AG20443 (cell line): ENCODE results near the gene ADGRG7.

ENCODE experiments used
- DNase-seq: peaks from one replicate; pipeline ENCODE4 v3.0.0; 2012; ENCODE audit warnings: low spot score, mixed read lengths

The ADGRG7 gene

GRCh38 chr3:100600181-100601042 is 9.0 kb upstream of the ADGRG7 start:
- DNase-seq, result no peak

DNA sequence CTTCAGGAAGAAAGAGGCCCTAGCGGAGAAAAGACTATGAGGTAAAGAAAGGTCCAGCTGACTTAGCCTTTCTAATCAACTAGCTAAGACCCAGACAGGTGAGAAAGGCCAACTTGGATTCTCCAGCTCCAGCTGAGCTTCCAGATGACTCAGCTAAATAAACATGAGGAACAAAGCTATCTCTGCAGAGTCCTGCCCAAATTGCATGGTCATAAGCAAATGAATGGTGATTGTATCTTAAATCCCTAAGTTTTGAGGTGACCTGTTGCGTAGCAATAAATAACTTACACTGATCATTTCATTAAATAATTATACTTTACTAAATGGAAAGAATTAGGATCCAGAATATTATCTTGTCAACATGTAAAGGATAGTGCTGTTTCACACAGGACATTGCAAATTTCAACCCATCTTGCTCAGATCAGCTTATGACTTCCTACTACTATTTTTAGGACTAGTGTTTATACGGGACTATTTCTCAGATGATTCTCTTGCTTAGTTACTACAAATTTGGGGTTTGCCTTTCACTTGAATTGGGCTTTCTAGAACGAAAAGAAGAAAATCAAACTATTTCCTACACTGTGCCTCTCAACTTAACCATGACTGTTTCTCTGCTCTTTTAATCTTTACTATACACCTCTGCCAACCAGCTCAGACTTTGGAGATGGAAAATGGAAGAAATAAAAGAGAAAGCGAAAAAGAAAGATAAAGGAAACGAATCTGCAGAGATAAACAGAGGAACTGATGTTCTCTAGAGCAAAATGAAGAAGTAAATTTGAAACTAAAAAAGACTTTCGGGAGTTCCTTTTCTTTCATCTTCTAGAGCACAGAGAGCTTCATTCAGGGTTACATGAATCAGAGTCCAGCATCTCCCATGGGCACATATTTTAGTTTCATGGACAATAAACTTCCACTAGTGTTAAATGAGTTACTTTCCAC is 6.6 kb upstream of the ADGRG7 start:
- no peak for DNase-seq

DNA sequence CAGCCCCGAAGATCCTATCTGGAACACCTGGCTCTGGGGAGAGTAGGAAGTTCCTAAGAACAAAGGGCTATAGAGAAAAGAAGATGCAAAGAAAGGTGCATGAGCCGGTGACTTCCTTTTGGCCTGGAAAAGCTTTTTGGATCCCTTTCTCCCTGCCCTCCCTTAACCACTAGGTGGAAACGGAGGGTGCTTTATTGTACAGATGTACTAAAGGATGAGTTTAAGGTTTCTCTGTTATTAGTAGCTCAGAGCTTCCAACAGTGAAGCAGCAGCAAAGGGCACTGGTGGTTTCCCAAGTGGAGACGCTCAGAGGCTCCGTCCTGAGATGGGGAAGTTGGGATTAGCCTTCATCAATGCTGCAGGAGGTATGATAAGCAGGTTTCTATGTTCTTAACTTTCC is 5.9 kb upstream of the ADGRG7 start:
- peak; percentile 25 for DNase-seq

- DNase-seq, result no peak
These were observed 4.0 kb upstream of the ADGRG7 start for GRCh38 chr3:100605358-100605757.

DNA sequence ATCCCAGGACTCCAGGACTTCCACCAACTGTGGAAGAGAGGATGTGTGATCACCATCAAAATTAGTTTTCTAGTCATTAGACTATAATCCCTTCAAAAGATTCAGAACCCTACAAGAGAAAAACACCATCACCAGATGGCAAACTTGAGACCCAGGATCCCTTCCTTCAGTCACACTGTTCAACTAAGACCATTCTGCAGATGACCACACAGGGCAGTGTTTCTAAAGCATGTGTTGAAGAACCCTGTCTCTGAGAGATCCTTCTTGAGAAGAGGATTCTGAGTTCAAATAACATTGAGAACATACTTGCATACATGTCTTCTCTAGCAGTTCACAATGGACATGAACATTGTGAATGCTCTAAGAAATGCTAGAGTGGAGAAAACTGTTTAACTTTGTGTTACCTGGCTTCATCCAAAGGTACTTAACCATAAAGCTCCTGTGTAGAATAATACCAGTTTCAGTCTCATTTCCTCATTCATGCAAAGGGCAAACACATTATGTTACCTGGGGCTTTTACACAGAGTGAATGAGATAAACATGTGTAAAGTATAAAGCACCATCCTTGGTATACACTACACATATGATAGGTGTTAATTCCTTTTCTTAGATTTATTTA is 2.4 kb upstream of the ADGRG7 start:
- DNase-seq, result no peak

DNA sequence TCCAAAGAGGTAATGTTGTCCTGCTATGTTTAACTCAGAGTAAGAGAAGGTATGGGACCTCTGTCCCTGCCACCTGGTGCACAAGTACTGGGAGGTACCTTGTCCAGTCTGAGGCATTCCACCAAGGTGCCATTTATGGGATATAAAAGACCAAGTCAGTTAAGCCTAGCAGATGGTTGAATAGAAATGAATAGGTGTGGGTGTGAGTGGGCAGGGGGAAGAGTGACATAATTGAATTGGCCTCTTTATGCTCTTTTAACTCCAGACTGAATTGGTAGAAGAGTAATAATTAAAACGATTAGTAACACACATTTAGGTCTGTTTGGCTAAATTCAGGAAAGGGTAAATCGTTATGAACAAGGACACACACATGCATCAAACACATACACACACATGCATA is 562 bp downstream of the ADGRG7 start:
- no peak for DNase-seq

- no peak for DNase-seq
These were observed 1.8 kb downstream of the ADGRG7 start for GRCh38 chr3:100611221-100611620.

DNA sequence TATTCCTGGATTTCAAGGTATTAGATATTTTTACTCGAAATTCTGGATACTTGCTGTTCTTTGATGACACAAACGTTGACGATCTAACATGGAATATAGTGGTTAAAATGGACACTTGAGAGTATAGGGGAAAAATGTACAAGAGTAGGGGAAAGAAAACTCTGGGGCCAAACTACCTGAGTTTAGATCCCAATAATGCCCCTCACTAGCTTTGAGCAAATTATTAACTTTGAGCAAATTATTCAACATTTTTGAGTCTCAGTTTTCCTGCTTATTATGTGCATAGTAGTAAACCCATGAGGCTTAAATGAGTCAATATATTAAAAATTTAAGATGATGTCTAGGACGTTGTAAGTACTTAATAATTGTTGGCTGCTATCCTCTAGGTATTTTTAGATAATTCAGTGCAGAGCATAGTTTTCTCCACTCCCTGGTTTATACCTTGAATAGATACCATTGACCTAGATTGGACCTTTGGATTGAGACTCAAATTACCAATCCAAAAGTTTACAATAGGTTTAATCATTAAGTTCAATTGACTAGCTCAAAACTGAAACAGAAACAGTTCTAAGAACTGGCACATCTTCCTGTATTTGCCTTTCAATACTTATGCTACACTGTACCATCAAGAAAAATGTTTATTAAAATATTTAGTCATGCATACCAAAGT is 4.5 kb downstream of the ADGRG7 start:
- DNase-seq, result no peak

DNA sequence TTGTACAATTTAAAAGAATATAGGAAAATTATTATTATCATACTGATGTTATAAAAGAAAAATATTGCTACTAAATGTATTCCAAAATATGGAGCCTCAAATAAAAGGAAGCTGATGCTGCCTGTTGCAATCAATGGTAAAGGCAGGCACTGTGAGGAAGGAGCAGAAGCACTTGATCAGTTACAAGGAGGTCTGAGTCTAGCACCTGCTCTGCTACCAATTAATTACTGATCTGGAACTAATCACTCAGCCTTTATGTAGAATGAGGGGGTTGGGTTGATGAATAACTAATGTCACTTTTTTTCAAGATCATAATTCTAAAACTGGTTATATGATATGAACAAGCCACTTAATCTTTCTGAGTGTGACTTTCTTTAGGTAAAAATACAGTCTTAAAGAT is 5.5 kb downstream of the ADGRG7 start:
- DNase-seq, result no peak

DNA sequence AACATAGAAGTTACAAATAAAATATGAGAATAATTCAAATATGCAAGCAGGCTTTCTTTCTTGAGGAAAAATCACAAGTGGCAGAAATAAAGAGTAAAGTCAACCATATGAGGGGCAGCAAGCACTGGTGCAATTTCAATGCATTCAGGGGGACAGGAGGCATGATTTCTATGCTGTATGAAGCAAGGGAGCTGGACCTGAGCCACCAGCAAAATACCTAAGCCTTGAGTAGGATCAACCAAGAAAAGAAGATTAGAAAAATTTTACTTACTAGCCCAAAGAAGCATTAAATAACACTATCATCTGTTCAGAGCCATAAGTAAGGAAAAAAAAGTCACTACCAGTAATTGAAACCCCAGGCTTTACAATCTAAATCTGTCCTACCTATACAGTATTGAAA is 6.3 kb downstream of the ADGRG7 start:
- peak; percentile 18 for DNase-seq

DNA sequence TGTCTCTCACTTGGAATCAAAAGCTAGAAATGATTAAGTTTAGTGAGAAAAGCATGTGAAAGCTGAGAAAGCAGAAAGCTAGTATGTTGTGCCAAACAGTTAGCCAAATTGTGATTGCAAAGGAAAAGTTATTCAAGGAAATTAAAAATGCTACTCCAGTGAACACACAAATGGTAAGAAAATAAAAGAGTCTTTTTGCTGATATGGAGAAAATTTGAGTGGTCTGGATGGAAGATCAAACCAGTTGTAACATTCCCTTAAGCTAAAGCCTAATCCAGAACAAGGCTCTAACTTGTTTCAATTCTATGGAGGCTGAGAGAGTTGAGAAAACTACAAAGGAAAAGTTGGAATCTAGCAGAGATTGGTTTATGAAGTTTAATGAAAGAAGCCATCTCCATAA is 11.8 kb downstream of the ADGRG7 start:
- DNase-seq, result no peak

- no peak for DNase-seq
These were observed 18.1 kb downstream of the ADGRG7 start for GRCh38 chr3:100627491-100627890.

- no peak for DNase-seq
These were observed 20.2 kb downstream of the ADGRG7 start for GRCh38 chr3:100629421-100630127.

DNA sequence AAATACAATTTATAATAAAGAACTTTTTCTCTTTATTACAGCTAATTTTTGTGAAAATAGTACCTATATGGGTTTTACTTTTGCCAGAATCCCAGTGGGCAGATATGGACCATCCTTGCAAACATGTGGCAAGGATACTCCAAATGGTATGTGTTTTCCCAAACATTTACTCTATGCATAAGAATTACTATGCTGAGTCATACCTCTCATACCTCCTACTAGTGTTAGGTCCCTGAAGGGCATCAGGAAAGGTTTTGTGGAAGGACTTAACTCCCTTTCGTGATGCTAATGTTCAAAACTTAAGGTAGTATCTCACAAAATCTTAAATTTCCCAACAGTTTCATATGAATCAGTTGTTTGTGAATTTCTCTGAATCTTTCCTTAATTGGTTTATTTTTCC is 21.3 kb downstream of the ADGRG7 start:
- no peak for DNase-seq

- DNase-seq, result no peak
These were observed 21.8 kb downstream of the ADGRG7 start for GRCh38 chr3:100631236-100631635.

DNA sequence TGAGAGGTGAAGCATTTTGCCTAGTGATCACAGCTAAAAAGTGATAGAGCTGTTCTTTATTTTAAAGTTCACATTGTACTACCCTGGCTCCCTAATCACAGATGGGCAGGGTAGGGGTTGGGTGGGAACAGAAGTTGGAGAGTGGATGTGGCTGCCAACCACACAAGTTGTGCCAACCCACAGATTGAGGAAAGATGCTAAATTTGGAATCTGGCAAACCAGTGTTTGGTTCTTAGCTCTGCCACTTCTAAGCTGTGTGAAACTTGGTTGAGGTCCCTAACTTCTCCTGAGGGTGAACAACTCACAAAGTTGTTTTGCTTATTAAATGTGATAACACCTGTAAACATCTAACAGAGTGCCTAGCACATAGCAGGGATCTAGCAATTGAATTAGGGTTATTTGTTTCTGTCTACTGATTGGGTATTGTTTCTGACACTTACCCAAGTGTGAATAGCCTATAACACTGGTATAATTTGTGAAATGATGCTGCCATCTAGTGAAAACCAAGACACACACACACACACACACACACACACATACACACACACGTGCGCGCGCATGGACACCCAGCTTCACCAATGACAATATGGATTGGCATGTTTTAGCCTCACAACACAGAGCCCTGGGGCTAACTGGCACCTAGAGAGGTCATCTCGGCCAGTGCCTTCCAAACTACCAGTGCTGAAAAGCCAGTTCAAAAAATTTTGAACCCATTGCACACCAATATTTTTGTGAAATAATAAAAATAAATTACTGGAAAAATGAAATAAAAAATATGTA is 25.3 kb downstream of the ADGRG7 start:
- peak; percentile 8 for DNase-seq

DNA sequence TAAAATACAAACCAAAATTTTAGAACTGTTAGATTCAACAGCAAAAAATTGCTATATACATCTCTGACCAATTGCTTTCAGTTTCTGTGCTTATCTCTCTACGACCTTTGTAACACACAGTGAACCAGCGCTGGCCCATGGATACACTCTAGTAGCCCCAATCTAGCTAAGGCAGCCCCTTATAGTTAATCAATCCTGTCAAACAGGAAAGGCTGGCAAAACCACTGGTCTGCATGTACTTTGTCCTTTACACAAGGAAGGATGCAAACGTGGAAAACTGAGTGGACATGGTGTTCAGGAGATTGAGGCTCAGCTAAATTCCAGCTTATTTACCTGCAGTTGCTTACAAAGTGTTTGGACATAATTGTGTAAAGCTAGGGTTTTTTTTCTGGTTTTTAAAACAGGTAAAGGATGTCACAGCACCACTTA is 25.9 kb downstream of the ADGRG7 start:
- DNase-seq, result no peak

DNA sequence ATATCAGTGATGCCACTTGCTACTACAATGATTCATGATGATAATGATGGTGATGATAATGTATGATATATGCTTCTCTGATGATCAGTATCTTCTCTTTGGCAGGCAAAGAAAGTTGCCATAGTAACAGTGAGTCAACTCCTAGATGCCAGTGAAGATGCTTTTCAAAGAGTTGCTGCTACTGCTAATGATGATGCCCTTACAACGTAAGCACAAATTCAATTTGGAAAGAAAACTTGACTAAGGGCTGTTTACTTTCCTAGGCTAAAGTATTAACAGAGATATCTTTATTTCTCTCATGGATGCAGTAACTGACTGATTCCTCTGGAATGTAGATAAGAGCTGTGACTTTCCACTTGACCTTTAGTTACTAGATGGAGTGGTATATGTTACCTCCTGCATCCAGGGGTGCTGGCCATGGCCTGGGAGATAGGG is 27.8 kb downstream of the ADGRG7 start:
- DNase-seq, result no peak

DNA sequence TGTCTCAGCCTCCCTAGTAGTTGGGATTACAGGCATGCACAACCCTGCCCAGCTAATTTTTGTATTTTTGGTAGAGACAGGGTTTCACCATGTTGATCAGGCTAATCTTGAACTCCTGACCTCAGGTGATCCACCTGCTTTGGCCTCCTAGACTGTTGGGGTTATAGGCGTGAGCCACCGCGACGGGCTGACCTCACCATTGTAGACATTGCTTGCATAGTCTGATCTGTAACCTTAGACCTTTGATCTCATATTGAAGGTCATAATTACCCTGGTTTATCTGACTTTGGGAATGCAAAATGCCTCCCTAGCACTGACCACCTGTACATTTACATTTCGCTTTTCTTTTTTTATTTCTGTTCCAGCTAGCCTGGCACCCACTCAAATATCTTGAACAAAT is 31.2 kb downstream of the ADGRG7 start:
- DNase-seq, result no peak

DNA sequence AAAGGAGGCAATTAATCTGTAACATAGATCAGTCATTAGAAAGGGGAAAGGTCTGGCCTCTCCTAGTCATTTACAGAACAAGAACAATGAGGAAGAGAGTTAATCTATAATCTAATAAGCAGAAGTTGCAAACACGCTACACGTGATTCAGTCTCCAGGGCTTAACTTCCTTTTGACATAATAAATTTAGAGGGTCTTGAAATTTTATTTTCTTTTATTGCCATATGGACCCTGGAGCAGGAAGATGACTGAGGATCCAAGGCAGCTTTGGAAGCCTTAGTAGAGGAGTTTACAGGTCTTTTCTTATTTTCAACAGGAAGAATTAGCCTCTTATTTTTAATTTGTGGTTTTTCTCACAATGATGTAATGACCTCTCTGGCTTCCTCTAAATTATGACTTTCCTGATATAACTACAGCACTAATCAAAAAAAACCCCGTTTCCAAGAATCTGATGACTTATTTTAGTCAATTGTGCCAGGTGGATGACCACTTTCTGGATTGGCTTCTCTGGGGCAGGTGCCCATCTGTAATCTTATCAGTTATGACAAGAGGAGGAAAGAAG is 32.2 kb downstream of the ADGRG7 start:
- no peak for DNase-seq
